ENCODE results near the gene SHISAL1. TPM values are rescaled to one million over a fixed set of nuclear protein-coding genes. Genes with fewer than 3 reads are reported as not detected.

SHISAL1 gene
- total RNA-seq, 1 donor from 2014 or later: 0.58 TPM

- H3K4me1 Mint-ChIP-seq: peaks cover 11% of the 10 kb centered on the region
- H3K9me3 Mint-ChIP-seq: no peaks in the 10 kb centered on the region
- no peaks in the 10 kb centered on the region for H3K36me3 Mint-ChIP-seq
- TF ChIP-seq CTCF (IDR thresholded peaks at IDR 0.05; ENCODE audit: unreplicated experiment): no peak
- peak in 1 of 2 experiments; percentile 62 for DNase-seq (ENCODE audit: low spot score in 2 of 2, unreplicated experiment in 2 of 2)
- peaks cover 17% of the 10 kb centered on the region for H3K27me3 Mint-ChIP-seq (ENCODE audit: low read depth)
- no peak overlapping the region for H3K27ac Mint-ChIP-seq
- H3K4me3 Mint-ChIP-seq: no peak overlapping the region
Measured at GRCh38 chr22:44337678-44338004, 24.9 kb upstream of the SHISAL1 start.

- DNase-seq (ENCODE audit: low spot score in 2 of 2, unreplicated experiment in 2 of 2): no peak
- Mint-ChIP-seq H3K27ac (no peak overlapping the region), H3K4me1 (peaks cover 11% of the 10 kb centered on the region), H3K9me3 (no peaks in the 10 kb centered on the region), H3K36me3 (no peaks in the 10 kb centered on the region), H3K27me3 (ENCODE audit: low read depth) (peaks cover 17% of the 10 kb centered on the region), H3K4me3 (no peak overlapping the region)
- TF ChIP-seq CTCF (IDR thresholded peaks at IDR 0.05; ENCODE audit: unreplicated experiment): no peak
Measured at GRCh38 chr22:44336962-44337677, 24.4 kb upstream of the SHISAL1 start.

- Mint-ChIP-seq H3K27me3 (ENCODE audit: low read depth) (peaks cover 17% of the 10 kb centered on the region), H3K27ac (no peak overlapping the region), H3K9me3 (no peaks in the 10 kb centered on the region), H3K4me1 (peaks cover 8% of the 10 kb centered on the region), H3K4me3 (no peak overlapping the region), H3K36me3 (no peaks in the 10 kb centered on the region)
- TF ChIP-seq CTCF (IDR thresholded peaks at IDR 0.05; ENCODE audit: unreplicated experiment): no peak
- DNase-seq (ENCODE audit: low spot score in 2 of 2, unreplicated experiment in 2 of 2): no peak
Measured at GRCh38 chr22:44335903-44336803, 23.4 kb upstream of the SHISAL1 start.

GRCh38 chr22:44335066-44335839 lies 22.5 kb upstream of the SHISAL1 start:
- H3K27ac Mint-ChIP-seq: no peak overlapping the region
- H3K27me3 Mint-ChIP-seq (ENCODE audit: low read depth): peaks cover 22% of the 10 kb centered on the region
- no peak for DNase-seq (ENCODE audit: low spot score in 2 of 2, unreplicated experiment in 2 of 2)
- H3K4me3 Mint-ChIP-seq: no peak overlapping the region
- no peak for TF ChIP-seq CTCF (IDR thresholded peaks at IDR 0.05; ENCODE audit: unreplicated experiment)
- peaks cover 8% of the 10 kb centered on the region for H3K4me1 Mint-ChIP-seq
- no peaks in the 10 kb centered on the region for H3K9me3 Mint-ChIP-seq
- H3K36me3 Mint-ChIP-seq: no peaks in the 10 kb centered on the region

GRCh38 chr22:44333847-44334635 lies 21.3 kb upstream of the SHISAL1 start:
- no peak for TF ChIP-seq CTCF (IDR thresholded peaks at IDR 0.05; ENCODE audit: unreplicated experiment)
- Mint-ChIP-seq H3K27me3 (ENCODE audit: low read depth) (peaks cover 26% of the 10 kb centered on the region), H3K36me3 (no peaks in the 10 kb centered on the region), H3K9me3 (no peaks in the 10 kb centered on the region), H3K4me1 (peaks cover 8% of the 10 kb centered on the region), H3K4me3 (no peak overlapping the region), H3K27ac (no peak overlapping the region)
- DNase-seq (ENCODE audit: low spot score in 2 of 2, unreplicated experiment in 2 of 2): no peak

Measured in mesothelial cell of epicardium (in vitro differentiated cells).